NB4 (cell line): Measurements from ENCODE around the gene SELPLG.

Experiments used
- DNase-seq: peaks from one replicate; pipeline ENCODE4 v3.0.0; 2010; ENCODE audit warnings: low read depth
- H3K4me3 ChIP-seq: one replicate; pipeline ENCODE4 v1.5.1; 2011; ENCODE audit warnings: mild to moderate bottlenecking, low read depth, low read length, moderate library complexity
- MAX ChIP-seq: IDR thresholded peaks from 2 replicates; pipeline ENCODE4 v1.6.1; 2011; ENCODE audit warnings: low read depth, low read length
- MYC ChIP-seq: IDR thresholded peaks from 2 replicates; pipeline ENCODE4 v1.6.1; 2011; ENCODE audit warnings: low read depth, low read length
- POLR2A ChIP-seq: IDR thresholded peaks from 2 replicates; pipeline ENCODE4 v1.6.1; 2011; ENCODE audit warnings: mild to moderate bottlenecking; ENCODE audit not compliant: insufficient read length; ENCODE audit errors: extremely low read depth
- TF ChIP-seq, protein P1 (sequence below): IDR thresholded peaks from one replicate; pipeline ENCODE4 v1.5.1; 2012; ENCODE audit warnings: low read depth, low read length

Gene SELPLG

GRCh38 chr12:108604208-108604941 lies 29.3 kb downstream of the SELPLG start:
- TF ChIP-seq, protein P1, sequence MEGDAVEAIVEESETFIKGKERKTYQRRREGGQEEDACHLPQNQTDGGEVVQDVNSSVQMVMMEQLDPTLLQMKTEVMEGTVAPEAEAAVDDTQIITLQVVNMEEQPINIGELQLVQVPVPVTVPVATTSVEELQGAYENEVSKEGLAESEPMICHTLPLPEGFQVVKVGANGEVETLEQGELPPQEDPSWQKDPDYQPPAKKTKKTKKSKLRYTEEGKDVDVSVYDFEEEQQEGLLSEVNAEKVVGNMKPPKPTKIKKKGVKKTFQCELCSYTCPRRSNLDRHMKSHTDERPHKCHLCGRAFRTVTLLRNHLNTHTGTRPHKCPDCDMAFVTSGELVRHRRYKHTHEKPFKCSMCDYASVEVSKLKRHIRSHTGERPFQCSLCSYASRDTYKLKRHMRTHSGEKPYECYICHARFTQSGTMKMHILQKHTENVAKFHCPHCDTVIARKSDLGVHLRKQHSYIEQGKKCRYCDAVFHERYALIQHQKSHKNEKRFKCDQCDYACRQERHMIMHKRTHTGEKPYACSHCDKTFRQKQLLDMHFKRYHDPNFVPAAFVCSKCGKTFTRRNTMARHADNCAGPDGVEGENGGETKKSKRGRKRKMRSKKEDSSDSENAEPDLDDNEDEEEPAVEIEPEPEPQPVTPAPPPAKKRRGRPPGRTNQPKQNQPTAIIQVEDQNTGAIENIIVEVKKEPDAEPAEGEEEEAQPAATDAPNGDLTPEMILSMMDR: no peak
- TF ChIP-seq MAX (no peak), POLR2A (no peak), MYC (no peak)
- no peak for DNase-seq
- no peak overlapping the region for H3K4me3 ChIP-seq

GRCh38 chr12:108603743-108604142 lies 30.0 kb downstream of the SELPLG start:
- H3K4me3 ChIP-seq: no peak overlapping the region
- TF ChIP-seq POLR2A: no peak
- TF ChIP-seq MYC: no peak
- TF ChIP-seq MAX: no peak
- TF ChIP-seq, protein P1: no peak
- DNase-seq: no peak

- TF ChIP-seq MAX: no peak
- H3K4me3 ChIP-seq: no peak overlapping the region
- no peak for DNase-seq
Measured at GRCh38 chr12:108602976-108603704, 30.6 kb downstream of the SELPLG start.

- H3K4me3 ChIP-seq: no peak overlapping the region
- no peak for DNase-seq
- no peak for TF ChIP-seq POLR2A
- TF ChIP-seq, protein P1: no peak
- no peak for TF ChIP-seq MAX
Measured at GRCh38 chr12:108602209-108602705, 31.4 kb downstream of the SELPLG start.

- DNase-seq: no peak
- TF ChIP-seq MAX: no peak
- no peak for TF ChIP-seq POLR2A
- no peak for TF ChIP-seq MYC
- TF ChIP-seq, protein P1: no peak
- no peak overlapping the region for H3K4me3 ChIP-seq
Measured at GRCh38 chr12:108600702-108601007, 33.0 kb downstream of the SELPLG start.
